Measurements from ENCODE around the gene C16orf90.

DNA sequence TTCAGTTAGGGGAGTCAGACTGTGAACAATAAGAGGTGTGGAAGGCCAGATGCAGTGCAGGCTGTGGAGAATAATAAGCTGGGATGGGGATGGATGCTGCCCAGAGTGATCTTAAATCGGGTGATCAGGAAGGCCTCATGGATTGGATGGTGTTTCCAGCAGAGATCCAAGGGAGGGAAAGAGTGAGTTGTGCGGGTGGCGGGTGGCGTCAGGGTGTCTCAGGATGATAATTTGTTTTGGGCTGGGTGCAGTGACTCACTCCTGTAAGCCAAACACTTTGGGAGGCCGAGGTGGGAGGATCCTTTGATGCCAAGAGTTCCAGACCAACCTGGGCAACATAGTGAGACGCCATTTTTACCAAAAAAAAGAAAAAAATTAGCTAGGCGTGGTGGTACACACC is 13.4 kb upstream of the C16orf90 start:
- TF ChIP-seq, protein P1, sequence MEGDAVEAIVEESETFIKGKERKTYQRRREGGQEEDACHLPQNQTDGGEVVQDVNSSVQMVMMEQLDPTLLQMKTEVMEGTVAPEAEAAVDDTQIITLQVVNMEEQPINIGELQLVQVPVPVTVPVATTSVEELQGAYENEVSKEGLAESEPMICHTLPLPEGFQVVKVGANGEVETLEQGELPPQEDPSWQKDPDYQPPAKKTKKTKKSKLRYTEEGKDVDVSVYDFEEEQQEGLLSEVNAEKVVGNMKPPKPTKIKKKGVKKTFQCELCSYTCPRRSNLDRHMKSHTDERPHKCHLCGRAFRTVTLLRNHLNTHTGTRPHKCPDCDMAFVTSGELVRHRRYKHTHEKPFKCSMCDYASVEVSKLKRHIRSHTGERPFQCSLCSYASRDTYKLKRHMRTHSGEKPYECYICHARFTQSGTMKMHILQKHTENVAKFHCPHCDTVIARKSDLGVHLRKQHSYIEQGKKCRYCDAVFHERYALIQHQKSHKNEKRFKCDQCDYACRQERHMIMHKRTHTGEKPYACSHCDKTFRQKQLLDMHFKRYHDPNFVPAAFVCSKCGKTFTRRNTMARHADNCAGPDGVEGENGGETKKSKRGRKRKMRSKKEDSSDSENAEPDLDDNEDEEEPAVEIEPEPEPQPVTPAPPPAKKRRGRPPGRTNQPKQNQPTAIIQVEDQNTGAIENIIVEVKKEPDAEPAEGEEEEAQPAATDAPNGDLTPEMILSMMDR (conservative IDR thresholded peaks at IDR 0.05; ENCODE audit: low read depth, low read length): no peak
- TF ChIP-seq EZH2 (IDR thresholded peaks at IDR 0.05; ENCODE audit: borderline replicate concordance, low read depth, low read length, poor library complexity, severe bottlenecking): no peak
